Left renal pelvis (tissue), 4 donors: ENCODE data around the gene NRSN2. TPM values are rescaled to one million over a fixed set of nuclear protein-coding genes. Genes with fewer than 3 reads are reported as not detected.

Experiments used
- polyA plus RNA-seq, 4 donors: library from polyadenylated mRNA; unstranded; fragments of 120-200 nt; gene quantifications; one replicate each; pipeline ENCODE4 v1.2.1, GENCODE V29; 2013; ENCODE audit not compliant: insufficient read length in 4 of 4

The NRSN2 gene
- polyA plus RNA-seq, 4 donors: 39.5 to 52.2 (median 46.3) TPM

Other genes with a start within 250 kb of the NRSN2 start
- not detected for gene DEFB126, start 204.5 kb upstream of the NRSN2 start, polyA plus RNA-seq
- gene DEFB127, start 189.7 kb upstream of the NRSN2 start, polyA plus RNA-seq: not detected
- gene DEFB128, start 157.4 kb upstream of the NRSN2 start, polyA plus RNA-seq: not detected
- not detected for gene DEFB129, start 119.9 kb upstream of the NRSN2 start, polyA plus RNA-seq
- not detected for gene DEFB132, start 89.4 kb upstream of the NRSN2 start, polyA plus RNA-seq
- gene C20orf96, start 56.4 kb upstream of the NRSN2 start, polyA plus RNA-seq: 10 to 100 TPM; 32.8 to 42.9 (median 36.7) TPM
- 10 to 100 TPM; 47.1 to 54.6 (median 49.7) TPM for gene ZCCHC3, start 49.5 kb upstream of the NRSN2 start, polyA plus RNA-seq
- 10 to 100 TPM; 23.2 to 43.6 (median 28.6) TPM for gene SOX12, start 21.6 kb upstream of the NRSN2 start, polyA plus RNA-seq
- 1 to 10 TPM; 2.1 to 4.3 (median 3.7) TPM for gene TRIB3, start 33.6 kb downstream of the NRSN2 start, polyA plus RNA-seq
- gene RBCK1, start 61.2 kb downstream of the NRSN2 start, polyA plus RNA-seq: 100 to 1,000 TPM in 1 of 4 donors, 10 to 100 TPM in 3; 67.9 to 109 (median 84.3) TPM
- 10 to 100 TPM; 31.1 to 37.0 (median 34.4) TPM for gene TBC1D20, start 115.4 kb downstream of the NRSN2 start, polyA plus RNA-seq
- gene CSNK2A1, start 196.7 kb downstream of the NRSN2 start, polyA plus RNA-seq: 100 to 1,000 TPM; 111 to 158 (median 146) TPM